Kidney epithelial cell (primary cell): ENCODE data around the gene GUK1. TPM values are rescaled to one million over a fixed set of nuclear protein-coding genes. Genes with fewer than 3 reads are reported as not detected.

Experiments
- DNase-seq: peaks from one replicate; pipeline ENCODE4 v3.0.0-alpha.2; 2010; ENCODE audit warnings: low read depth
- H3K27me3 ChIP-seq: 2 replicates; pipeline ENCODE4 v1.6.0; 2011; ENCODE audit warnings: low read length; ENCODE audit not compliant: control insufficient read depth, insufficient read depth
- H3K36me3 ChIP-seq: 2 replicates; pipeline ENCODE4 v1.5.1; 2011; ENCODE audit warnings: low read length; ENCODE audit not compliant: control insufficient read depth, insufficient read depth
- H3K4me3 ChIP-seq: 2 replicates; pipeline ENCODE4 v1.5.1; 2011; ENCODE audit warnings: low read depth, mild to moderate bottlenecking, control low read depth, low read length
- CTCF ChIP-seq: IDR thresholded peaks from 2 replicates; pipeline ENCODE4 v1.5.1; 2011; ENCODE audit warnings: mild to moderate bottlenecking, moderate library complexity, low read length, control low read depth, inconsistent platforms; ENCODE audit not compliant: insufficient read depth, poor library complexity, severe bottlenecking
- total RNA-seq: library from RNA; depleted of rRNA; stranded (reverse); fragments of >200 nt; gene quantifications from 2 replicates; pipeline ENCODE4 v1.2.3, GENCODE V29; 2015

The GUK1 gene
- total RNA-seq, 1 donor from 2014 or later, result 302 TPM

- Histone ChIP-seq H3K4me3 (no peak overlapping the region), H3K27me3 (peaks cover 3% of the 10 kb centered on the region), H3K36me3 (no peaks in the 10 kb centered on the region)
- no peak for TF ChIP-seq CTCF
- DNase-seq, result no peak
Observed at GRCh38 chr1:228131766-228132165, 8.3 kb upstream of the GUK1 start.

GRCh38 chr1:228134591-228134990 is 5.5 kb upstream of the GUK1 start:
- no peak overlapping the region for H3K4me3 ChIP-seq
- no peak for TF ChIP-seq CTCF
- H3K36me3 ChIP-seq, result no peaks in the 10 kb centered on the region
- DNase-seq, result no peak
- peaks cover 3% of the 10 kb centered on the region for H3K27me3 ChIP-seq

- Histone ChIP-seq H3K36me3 (no peaks in the 10 kb centered on the region), H3K4me3 (no peak overlapping the region), H3K27me3 (peaks cover 3% of the 10 kb centered on the region)
- no peak for DNase-seq
- TF ChIP-seq CTCF, result no peak
Observed at GRCh38 chr1:228136901-228137300, 3.2 kb upstream of the GUK1 start.

- TF ChIP-seq CTCF, result no peak
- Histone ChIP-seq H3K27me3 (peaks cover 3% of the 10 kb centered on the region), H3K4me3 (peak overlapping the region; percentile 56), H3K36me3 (peaks cover 2% of the 10 kb centered on the region)
- DNase-seq, result no peak
Observed at GRCh38 chr1:228139406-228139930, 611 bp upstream of the GUK1 start.

GRCh38 chr1:228140724-228141225 is 696 bp downstream of the GUK1 start:
- no peak for DNase-seq
- H3K27me3 ChIP-seq, result no peaks in the 10 kb centered on the region
- H3K4me3 ChIP-seq, result peak overlapping the region; percentile 56
- TF ChIP-seq CTCF, result no peak
- H3K36me3 ChIP-seq, result peaks cover 3% of the 10 kb centered on the region

- H3K4me3 ChIP-seq, result peak overlapping the region; percentile 56
- H3K36me3 ChIP-seq, result peaks cover 4% of the 10 kb centered on the region
Observed at GRCh38 chr1:228141226-228142044, 1.4 kb downstream of the GUK1 start.

More at GRCh38 chr1:228141226-228142044, 1.4 kb downstream of the GUK1 start:
- no peak for DNase-seq
- no peak for TF ChIP-seq CTCF
- H3K27me3 ChIP-seq, result no peaks in the 10 kb centered on the region
